GM12891 (cell line): ENCODE results near the gene NR2C2.

ENCODE experiments used
- POLR2A ChIP-seq: IDR thresholded peaks from 2 replicates; pipeline ENCODE4 v1.6.1; 2011; ENCODE audit warnings: low read depth, low read length, control low read depth
- POLR2AphosphoS5 ChIP-seq: IDR thresholded peaks from 2 replicates; pipeline ENCODE4 v1.6.1; 2011; ENCODE audit warnings: low read depth, low read length, control low read depth
- POU2F2 ChIP-seq: IDR thresholded peaks from 2 replicates; pipeline ENCODE4 v1.6.1; 2011; ENCODE audit warnings: low read depth, mild to moderate bottlenecking, control low read depth, low read length, moderate library complexity
- TAF1 ChIP-seq: IDR thresholded peaks from 2 replicates; pipeline ENCODE4 v1.6.1; 2011; ENCODE audit warnings: low read depth, low read length, control low read depth

GRCh38 chr3:14926592-14926991 is 20.8 kb upstream of the NR2C2 start:
- no peak for TF ChIP-seq POLR2AphosphoS5
- no peak for TF ChIP-seq TAF1
- TF ChIP-seq POLR2A: no peak
- no peak for TF ChIP-seq POU2F2
